RWPE2 (cell line): ENCODE measurements around the gene MORC1.
"Not testable (repeated sequence)": the region's sequence is repeated elsewhere in the genome, so short reads cannot be mapped to it uniquely, and the experiment has no call there.

Experiments
- ATAC-seq: fragments of 200-7000 bp; cut with Tn5 transposase; 3 replicates; pipeline ENCODE4 v1.9.1; 2021; ENCODE audit warnings: low read depth
- DNase-seq: peaks from one replicate; pipeline ENCODE4 v3.0.0-alpha.2; 2020; ENCODE audit warnings: low spot score
- H3K27ac ChIP-seq: fragments of 450-650 bp; 2 replicates; pipeline ENCODE4 v1.5.1; 2017; ENCODE audit warnings: mild to moderate bottlenecking; ENCODE audit not compliant: poor library complexity, severe bottlenecking
- H3K27me3 ChIP-seq: fragments of 250-450 bp; sonication (Bioruptor Pico); 2 replicates; pipeline ENCODE4 v1.5.1; 2021; ENCODE audit warnings: mild to moderate bottlenecking, moderate library complexity; ENCODE audit not compliant: insufficient read depth, poor library complexity, severe bottlenecking
- H3K36me3 ChIP-seq: fragments of 250-450 bp; sonication (Bioruptor Pico); 2 replicates; pipeline ENCODE4 v1.5.1; 2020; ENCODE audit warnings: low read depth, mild to moderate bottlenecking, moderate library complexity
- H3K4me1 ChIP-seq: fragments of 250-450 bp; sonication (Bioruptor Pico); 2 replicates; pipeline ENCODE4 v1.5.1; 2021; ENCODE audit warnings: mild to moderate bottlenecking, moderate library complexity; ENCODE audit not compliant: insufficient read depth, poor library complexity, severe bottlenecking
- H3K4me3 ChIP-seq: fragments of 250-450 bp; sonication (Bioruptor Pico); 2 replicates; pipeline ENCODE4 v1.5.1; 2021; ENCODE audit warnings: mild to moderate bottlenecking, moderate library complexity; ENCODE audit not compliant: severe bottlenecking
- H3K9me3 ChIP-seq: fragments of 250-450 bp; sonication (Bioruptor Pico); 2 replicates; pipeline ENCODE4 v1.5.1; 2021; ENCODE audit warnings: mild to moderate bottlenecking, moderate library complexity; ENCODE audit not compliant: severe bottlenecking
- TF ChIP-seq, protein P1 (sequence below): fragments of 450-650 bp; IDR thresholded peaks from one replicate; pipeline ENCODE4 v1.5.1; 2017; ENCODE audit warnings: mild to moderate bottlenecking, moderate library complexity; ENCODE audit not compliant: poor library complexity, severe bottlenecking

Gene MORC1

DNA sequence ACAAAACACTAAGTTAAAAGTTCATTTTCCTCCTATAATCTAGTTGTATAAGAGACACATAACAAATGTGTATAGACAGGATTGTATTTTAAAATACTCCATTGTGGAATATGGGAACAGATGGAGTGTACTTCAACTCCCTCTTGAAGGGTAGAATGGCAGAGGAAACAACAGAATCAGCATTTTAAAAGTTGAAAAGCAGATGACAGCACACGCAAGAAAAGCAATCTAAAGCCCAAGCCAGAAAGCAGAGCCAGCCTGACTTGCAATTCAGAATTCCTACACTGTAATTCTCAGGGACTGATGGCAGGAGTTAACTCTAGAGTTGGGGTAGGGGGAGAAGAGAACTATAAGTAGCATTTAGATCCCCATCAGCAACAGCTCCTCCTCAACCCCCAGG, 22.8 kb downstream of the MORC1 start:
- TF ChIP-seq, protein P1, sequence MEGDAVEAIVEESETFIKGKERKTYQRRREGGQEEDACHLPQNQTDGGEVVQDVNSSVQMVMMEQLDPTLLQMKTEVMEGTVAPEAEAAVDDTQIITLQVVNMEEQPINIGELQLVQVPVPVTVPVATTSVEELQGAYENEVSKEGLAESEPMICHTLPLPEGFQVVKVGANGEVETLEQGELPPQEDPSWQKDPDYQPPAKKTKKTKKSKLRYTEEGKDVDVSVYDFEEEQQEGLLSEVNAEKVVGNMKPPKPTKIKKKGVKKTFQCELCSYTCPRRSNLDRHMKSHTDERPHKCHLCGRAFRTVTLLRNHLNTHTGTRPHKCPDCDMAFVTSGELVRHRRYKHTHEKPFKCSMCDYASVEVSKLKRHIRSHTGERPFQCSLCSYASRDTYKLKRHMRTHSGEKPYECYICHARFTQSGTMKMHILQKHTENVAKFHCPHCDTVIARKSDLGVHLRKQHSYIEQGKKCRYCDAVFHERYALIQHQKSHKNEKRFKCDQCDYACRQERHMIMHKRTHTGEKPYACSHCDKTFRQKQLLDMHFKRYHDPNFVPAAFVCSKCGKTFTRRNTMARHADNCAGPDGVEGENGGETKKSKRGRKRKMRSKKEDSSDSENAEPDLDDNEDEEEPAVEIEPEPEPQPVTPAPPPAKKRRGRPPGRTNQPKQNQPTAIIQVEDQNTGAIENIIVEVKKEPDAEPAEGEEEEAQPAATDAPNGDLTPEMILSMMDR, result no peak
- Histone ChIP-seq H3K4me3 (no peak overlapping the region), H3K27me3 (no peaks in the 10 kb centered on the region), H3K27ac (no peak overlapping the region), H3K4me1 (no peaks in the 10 kb centered on the region), H3K9me3 (no peaks in the 10 kb centered on the region), H3K36me3 (no peaks in the 10 kb centered on the region)
- ATAC-seq (no peak), DNase-seq (no peak)

DNA sequence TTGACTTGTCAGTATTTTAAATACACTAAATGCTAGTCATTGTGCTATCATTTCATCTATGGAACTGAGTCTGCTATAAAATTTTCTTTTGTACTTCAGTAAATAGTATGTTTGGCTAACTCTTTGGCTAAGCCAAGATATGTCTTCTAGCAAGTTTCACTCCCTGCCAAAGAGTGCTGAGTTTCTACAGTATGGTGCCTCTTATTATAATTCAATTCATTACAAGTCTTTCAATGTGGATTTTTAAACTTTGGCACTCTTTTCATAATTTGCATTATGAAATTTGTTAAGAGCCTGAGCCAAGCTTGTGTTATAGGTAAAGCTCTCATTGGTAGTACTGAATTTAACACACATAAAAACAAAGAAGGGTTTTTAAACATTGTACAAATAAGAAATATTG, 24.4 kb downstream of the MORC1 start:
- no peak for DNase-seq
- TF ChIP-seq, protein P1, result no peak
- Histone ChIP-seq H3K27ac (no peak overlapping the region), H3K36me3 (no peaks in the 10 kb centered on the region), H3K4me3 (no peak overlapping the region), H3K9me3 (no peaks in the 10 kb centered on the region), H3K4me1 (no peaks in the 10 kb centered on the region), H3K27me3 (no peaks in the 10 kb centered on the region)
- ATAC-seq, result no peak

DNA sequence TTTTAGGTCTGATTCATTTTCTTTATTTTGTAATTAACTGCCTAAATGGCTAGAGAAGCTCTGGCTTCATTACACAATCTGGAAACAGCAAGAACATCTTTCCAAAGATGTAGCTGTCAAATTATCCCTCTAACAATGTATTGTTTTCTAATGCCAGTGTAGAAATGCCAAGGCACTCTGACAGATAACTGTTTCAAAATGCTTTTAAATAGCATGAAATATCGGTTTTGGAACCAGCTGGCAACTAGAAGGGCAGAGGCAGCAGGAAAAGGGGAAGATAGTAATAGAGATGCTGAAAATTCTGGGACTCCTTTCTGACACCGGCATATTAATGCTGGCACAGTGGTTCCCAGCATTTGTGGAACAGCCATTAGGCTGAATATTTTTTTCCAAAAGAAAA, 26.1 kb downstream of the MORC1 start:
- Histone ChIP-seq H3K4me1 (no peaks in the 10 kb centered on the region), H3K27me3 (no peaks in the 10 kb centered on the region), H3K36me3 (no peaks in the 10 kb centered on the region), H3K9me3 (no peaks in the 10 kb centered on the region), H3K4me3 (no peak overlapping the region), H3K27ac (no peak overlapping the region)
- no peak for DNase-seq
- ATAC-seq, result no peak
- TF ChIP-seq, protein P1, result no peak

DNA sequence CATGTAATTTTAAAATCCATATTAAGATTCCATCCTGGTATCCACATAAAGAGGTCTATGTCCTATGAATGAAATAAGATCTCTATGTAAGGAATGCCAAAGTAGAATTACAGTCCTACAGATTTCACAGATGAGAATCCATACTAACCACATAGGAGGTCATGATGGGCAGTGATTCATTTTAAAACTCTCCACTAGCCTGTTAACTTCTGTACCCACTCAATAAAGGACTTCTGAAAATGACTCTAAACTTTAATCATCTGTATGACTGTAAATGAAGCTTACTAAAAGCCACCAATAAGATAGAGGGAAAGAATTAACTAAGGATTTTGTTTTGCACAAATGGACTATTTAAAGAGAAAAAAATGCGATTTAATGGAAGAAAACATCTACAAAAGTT, 28.7 kb downstream of the MORC1 start:
- H3K4me1 ChIP-seq, result no peaks in the 10 kb centered on the region

DNA sequence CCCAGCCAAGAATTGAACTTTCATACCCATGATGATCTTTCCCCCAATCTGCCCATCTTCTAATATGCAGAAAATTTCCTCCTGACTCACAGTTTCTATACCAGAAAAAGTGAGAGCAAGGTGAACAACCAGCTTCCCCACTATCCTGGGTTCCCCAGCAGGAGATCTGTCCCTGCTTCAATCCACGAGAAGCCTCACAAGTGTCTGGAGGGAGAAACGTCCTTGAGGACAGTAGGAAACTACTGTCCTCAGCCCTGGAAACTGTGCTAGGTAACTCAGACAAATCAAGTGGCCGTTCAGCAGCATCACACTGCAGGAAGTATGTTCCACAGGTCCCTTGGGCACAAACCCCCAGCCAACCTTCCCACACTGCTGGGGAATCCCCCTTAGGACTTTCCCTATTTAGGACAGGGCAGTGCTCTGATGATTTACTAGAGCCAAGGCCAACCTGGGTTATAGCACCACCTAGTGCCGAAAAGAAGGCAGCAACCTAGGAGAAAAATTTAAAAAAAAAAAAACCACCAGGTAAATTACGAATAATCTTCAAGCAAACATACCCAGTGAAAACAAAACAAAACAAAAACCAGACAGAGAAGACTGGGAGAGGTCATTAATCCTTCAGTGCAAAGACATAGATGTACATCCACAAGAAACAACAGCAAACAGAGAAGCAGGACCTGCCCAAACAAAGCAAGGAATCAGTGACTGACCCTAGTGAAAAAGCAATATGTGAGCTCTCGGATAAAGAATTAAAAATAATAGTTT, 36.0 kb downstream of the MORC1 start:
- no peaks in the 10 kb centered on the region for H3K27me3 ChIP-seq
- H3K4me1 ChIP-seq, result no peaks in the 10 kb centered on the region
- no peak overlapping the region for H3K27ac ChIP-seq
- TF ChIP-seq, protein P1, result peak; percentile 88
- DNase-seq (no peak), ATAC-seq (peak; percentile 61; the same call in 2 of the 3 replicates)
- no peaks in the 10 kb centered on the region for H3K36me3 ChIP-seq
- no peak overlapping the region for H3K4me3 ChIP-seq
- no peaks in the 10 kb centered on the region for H3K9me3 ChIP-seq

More for the DNA sequence above, 28.7 kb downstream of the MORC1 start:
- ATAC-seq, result no peak
- DNase-seq, result no peak
- Histone ChIP-seq H3K9me3 (no peaks in the 10 kb centered on the region), H3K27ac (no peak overlapping the region), H3K27me3 (no peaks in the 10 kb centered on the region), H3K4me3 (no peak overlapping the region), H3K36me3 (no peaks in the 10 kb centered on the region)
- TF ChIP-seq, protein P1, result no peak

DNA sequence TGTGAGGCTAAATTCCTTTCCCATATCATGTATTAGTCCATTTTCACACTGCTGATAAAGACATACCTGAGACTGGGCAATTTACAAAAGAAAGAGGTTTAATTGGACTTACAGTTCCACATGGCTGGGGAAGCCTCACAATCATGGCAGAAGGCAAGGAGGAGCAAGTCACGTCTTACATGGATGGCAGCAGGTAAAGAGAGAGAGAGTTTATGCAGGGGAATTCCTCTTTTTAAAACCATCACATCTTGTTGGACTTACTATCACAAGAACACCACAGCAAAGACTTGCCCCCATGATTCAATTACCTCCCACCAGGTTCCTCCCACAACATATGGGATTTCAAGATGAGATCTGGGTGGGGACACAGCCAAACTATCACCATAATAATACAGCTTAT, 37.8 kb downstream of the MORC1 start:
- ATAC-seq, H3K9me3 ChIP-seq, H3K4me3 ChIP-seq, H3K36me3 ChIP-seq, H3K27ac ChIP-seq, H3K4me1 ChIP-seq, DNase-seq, H3K27me3 ChIP-seq: not testable (repeated sequence)
